ENCODE data around the gene KMT5C.

KMT5C gene

GRCh38 chr19:55339105-55339888 is at the start of gene KMT5C:
TSS of gene KMT5C (plus strand) at chr19:55339876. CDS start at chr19:55341937, 2,061 bp downstream.
- Histone ChIP-seq H3K27me3 (ENCODE audit: control insufficient read depth, insufficient read depth, low read length) (no peaks in the 10 kb centered on the region), H3K4me3 (ENCODE audit: low read length) (peak within 1 kb of the TSS; percentile 92), H3K4me1 (ENCODE audit: control insufficient read depth, insufficient read depth, low read length) (peaks cover 2% of the 10 kb centered on the region), H3K36me3 (ENCODE audit: control insufficient read depth, insufficient read depth, low read length) (peaks cover 10% of the 10 kb centered on the region), H3K9ac (ENCODE audit: low read length) (peak within 1 kb of the TSS; percentile 96), H3K27ac (ENCODE audit: low read depth, low read length) (peak within 1 kb of the TSS; percentile 95)

GRCh38 chr19:55297267-55297666 is 42.4 kb upstream of the KMT5C start:
- Histone ChIP-seq H3K27me3 (ENCODE audit: control insufficient read depth, insufficient read depth, low read length) (no peaks in the 10 kb centered on the region), H3K36me3 (ENCODE audit: control insufficient read depth, insufficient read depth, low read length) (peaks cover 2% of the 10 kb centered on the region), H3K4me1 (ENCODE audit: control insufficient read depth, insufficient read depth, low read length) (no peaks in the 10 kb centered on the region), H3K9ac (ENCODE audit: low read length) (no peak overlapping the region), H3K27ac (ENCODE audit: low read depth, low read length) (no peak overlapping the region), H3K4me3 (ENCODE audit: low read length) (no peak overlapping the region)

DNA sequence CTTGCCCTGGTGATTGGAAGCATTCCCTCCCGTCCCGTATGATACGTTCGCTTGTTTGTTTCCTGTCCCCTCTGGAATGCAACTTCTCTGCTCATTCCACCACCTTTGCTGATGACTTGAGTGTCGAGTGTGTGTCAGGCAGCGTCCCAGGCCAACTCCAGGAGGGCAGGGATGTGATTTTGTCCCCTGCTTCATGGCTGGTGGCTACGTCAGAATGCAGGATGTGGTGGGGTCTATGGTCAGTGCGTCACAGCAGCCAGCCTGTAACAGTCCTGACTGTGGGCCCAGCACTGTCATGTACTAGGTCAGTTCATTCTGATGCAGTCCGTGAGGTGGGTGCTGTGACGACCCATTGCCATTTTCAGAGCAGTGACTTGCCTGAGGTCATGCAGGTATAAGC is 39.7 kb upstream of the KMT5C start:
- no peaks in the 10 kb centered on the region for H3K27me3 ChIP-seq (ENCODE audit: control insufficient read depth, insufficient read depth, low read length)
- H3K27ac ChIP-seq (ENCODE audit: low read depth, low read length), result no peak overlapping the region
- peaks cover 2% of the 10 kb centered on the region for H3K36me3 ChIP-seq (ENCODE audit: control insufficient read depth, insufficient read depth, low read length)
- H3K4me1 ChIP-seq (ENCODE audit: control insufficient read depth, insufficient read depth, low read length), result no peaks in the 10 kb centered on the region
- H3K4me3 ChIP-seq (ENCODE audit: low read length), result no peak overlapping the region
- no peak overlapping the region for H3K9ac ChIP-seq (ENCODE audit: low read length)

- peaks cover 2% of the 10 kb centered on the region for H3K36me3 ChIP-seq (ENCODE audit: control insufficient read depth, insufficient read depth, low read length)
- H3K4me1 ChIP-seq (ENCODE audit: control insufficient read depth, insufficient read depth, low read length), result no peaks in the 10 kb centered on the region
- no peaks in the 10 kb centered on the region for H3K27me3 ChIP-seq (ENCODE audit: control insufficient read depth, insufficient read depth, low read length)
- H3K4me3 ChIP-seq (ENCODE audit: low read length), result no peak overlapping the region
- H3K9ac ChIP-seq (ENCODE audit: low read length), result no peak overlapping the region
- no peak overlapping the region for H3K27ac ChIP-seq (ENCODE audit: low read depth, low read length)
Measured at GRCh38 chr19:55300886-55301458, 38.7 kb upstream of the KMT5C start.

- Histone ChIP-seq H3K4me1 (ENCODE audit: control insufficient read depth, insufficient read depth, low read length) (no peaks in the 10 kb centered on the region), H3K36me3 (ENCODE audit: control insufficient read depth, insufficient read depth, low read length) (peaks cover 3% of the 10 kb centered on the region), H3K27me3 (ENCODE audit: control insufficient read depth, insufficient read depth, low read length) (no peaks in the 10 kb centered on the region), H3K9ac (ENCODE audit: low read length) (no peak overlapping the region), H3K27ac (ENCODE audit: low read depth, low read length) (no peak overlapping the region), H3K4me3 (ENCODE audit: low read length) (peak overlapping the region; percentile 41)
Measured at GRCh38 chr19:55301459-55302317, 38.0 kb upstream of the KMT5C start.

GRCh38 chr19:55302318-55302703 is 37.4 kb upstream of the KMT5C start:
- Histone ChIP-seq H3K36me3 (ENCODE audit: control insufficient read depth, insufficient read depth, low read length) (peaks cover 5% of the 10 kb centered on the region), H3K4me1 (ENCODE audit: control insufficient read depth, insufficient read depth, low read length) (no peaks in the 10 kb centered on the region), H3K9ac (ENCODE audit: low read length) (no peak overlapping the region), H3K27me3 (ENCODE audit: control insufficient read depth, insufficient read depth, low read length) (no peaks in the 10 kb centered on the region), H3K27ac (ENCODE audit: low read depth, low read length) (no peak overlapping the region), H3K4me3 (ENCODE audit: low read length) (peak overlapping the region; percentile 37)

DNA sequence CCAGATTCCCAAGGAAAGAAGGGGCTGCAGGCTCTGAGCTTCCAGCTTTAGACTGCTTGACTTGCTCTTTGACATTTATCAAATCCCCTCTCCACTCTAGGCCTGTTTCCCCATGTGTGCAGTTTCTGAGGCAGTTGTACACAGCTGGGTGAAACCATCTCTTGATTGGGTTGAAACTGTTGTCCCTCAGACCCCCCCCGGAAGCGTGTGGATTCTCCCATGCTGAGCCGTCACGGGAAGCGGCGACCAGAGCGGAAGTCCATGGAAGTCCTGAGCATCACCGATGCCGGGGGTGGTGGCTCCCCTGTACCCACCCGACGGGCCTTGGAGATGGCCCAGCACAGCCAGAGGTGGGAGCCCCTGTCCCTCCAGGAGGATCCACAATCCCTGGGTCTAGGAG is 36.2 kb upstream of the KMT5C start:
- Histone ChIP-seq H3K4me3 (ENCODE audit: low read length) (no peak overlapping the region), H3K27me3 (ENCODE audit: control insufficient read depth, insufficient read depth, low read length) (no peaks in the 10 kb centered on the region), H3K27ac (ENCODE audit: low read depth, low read length) (no peak overlapping the region), H3K9ac (ENCODE audit: low read length) (no peak overlapping the region), H3K36me3 (ENCODE audit: control insufficient read depth, insufficient read depth, low read length) (peaks cover 5% of the 10 kb centered on the region), H3K4me1 (ENCODE audit: control insufficient read depth, insufficient read depth, low read length) (no peaks in the 10 kb centered on the region)

DNA sequence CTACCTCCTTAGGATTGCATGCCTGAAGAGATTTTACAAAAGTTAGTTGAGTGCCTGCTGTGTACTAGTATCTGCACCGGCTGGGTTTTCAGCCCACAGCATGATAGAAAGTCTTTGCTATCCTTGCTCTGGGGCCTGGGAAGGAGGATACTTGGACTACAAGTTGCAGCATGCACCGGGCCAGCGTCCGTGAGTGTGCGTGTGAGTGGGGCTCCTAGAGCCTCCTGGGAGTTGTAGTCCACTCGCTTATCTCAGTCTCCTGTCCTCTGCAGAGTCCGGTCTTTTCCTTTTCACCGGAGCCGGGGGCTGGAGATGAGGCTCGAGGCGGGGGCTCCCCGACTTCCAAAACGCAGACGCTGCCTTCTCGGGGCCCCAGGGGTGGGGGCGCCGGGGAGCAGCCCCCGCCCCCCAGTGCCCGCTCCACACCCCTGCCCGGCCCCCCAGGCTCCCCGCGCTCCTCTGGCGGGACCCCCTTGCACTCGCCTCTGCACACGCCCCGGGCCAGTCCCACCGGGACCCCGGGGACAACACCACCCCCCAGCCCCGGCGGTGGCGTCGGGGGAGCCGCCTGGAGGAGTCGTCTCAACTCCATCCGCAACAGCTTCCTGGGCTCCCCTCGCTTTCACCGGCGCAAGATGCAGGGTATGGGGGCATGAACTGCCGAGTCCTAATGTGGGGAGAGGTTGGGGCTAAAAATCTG is 35.2 kb upstream of the KMT5C start:
- no peak overlapping the region for H3K27ac ChIP-seq (ENCODE audit: low read depth, low read length)
- no peaks in the 10 kb centered on the region for H3K27me3 ChIP-seq (ENCODE audit: control insufficient read depth, insufficient read depth, low read length)
- H3K36me3 ChIP-seq (ENCODE audit: control insufficient read depth, insufficient read depth, low read length), result peaks cover 5% of the 10 kb centered on the region
- no peak overlapping the region for H3K9ac ChIP-seq (ENCODE audit: low read length)
- no peaks in the 10 kb centered on the region for H3K4me1 ChIP-seq (ENCODE audit: control insufficient read depth, insufficient read depth, low read length)
- H3K4me3 ChIP-seq (ENCODE audit: low read length), result no peak overlapping the region

DNA sequence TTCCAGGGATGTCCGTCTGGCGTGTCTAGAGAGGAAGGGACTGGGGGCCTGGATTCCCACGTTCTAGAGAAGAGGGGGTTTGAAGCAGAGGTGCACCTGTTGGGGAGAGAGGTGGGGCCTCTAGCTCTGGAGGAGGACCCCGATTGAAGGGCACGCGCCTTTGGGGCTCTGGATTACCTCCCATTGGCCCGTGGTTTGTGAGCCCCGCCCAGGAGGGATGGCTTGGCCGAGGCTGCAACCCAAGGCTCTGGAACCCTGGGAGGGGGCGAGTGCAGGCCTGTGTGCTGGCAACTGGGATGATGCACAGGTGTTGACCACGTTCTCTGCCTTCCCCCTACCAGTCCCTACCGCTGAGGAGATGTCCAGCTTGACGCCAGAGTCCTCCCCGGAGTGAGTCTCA is 34.7 kb upstream of the KMT5C start:
- H3K4me1 ChIP-seq (ENCODE audit: control insufficient read depth, insufficient read depth, low read length), result no peaks in the 10 kb centered on the region
- H3K4me3 ChIP-seq (ENCODE audit: low read length), result no peak overlapping the region
- peaks cover 3% of the 10 kb centered on the region for H3K36me3 ChIP-seq (ENCODE audit: control insufficient read depth, insufficient read depth, low read length)

GRCh38 chr19:55305491-55305890 is 34.2 kb upstream of the KMT5C start:
- Histone ChIP-seq H3K36me3 (ENCODE audit: control insufficient read depth, insufficient read depth, low read length) (peaks cover 2% of the 10 kb centered on the region), H3K4me1 (ENCODE audit: control insufficient read depth, insufficient read depth, low read length) (no peaks in the 10 kb centered on the region), H3K9ac (ENCODE audit: low read length) (no peak overlapping the region), H3K4me3 (ENCODE audit: low read length) (no peak overlapping the region), H3K27me3 (ENCODE audit: control insufficient read depth, insufficient read depth, low read length) (no peaks in the 10 kb centered on the region), H3K27ac (ENCODE audit: low read depth, low read length) (no peak overlapping the region)

More for the DNA sequence above, 34.7 kb upstream of the KMT5C start:
- H3K9ac ChIP-seq (ENCODE audit: low read length), result no peak overlapping the region
- H3K27ac ChIP-seq (ENCODE audit: low read depth, low read length), result no peak overlapping the region
- H3K27me3 ChIP-seq (ENCODE audit: control insufficient read depth, insufficient read depth, low read length), result no peaks in the 10 kb centered on the region

DNA sequence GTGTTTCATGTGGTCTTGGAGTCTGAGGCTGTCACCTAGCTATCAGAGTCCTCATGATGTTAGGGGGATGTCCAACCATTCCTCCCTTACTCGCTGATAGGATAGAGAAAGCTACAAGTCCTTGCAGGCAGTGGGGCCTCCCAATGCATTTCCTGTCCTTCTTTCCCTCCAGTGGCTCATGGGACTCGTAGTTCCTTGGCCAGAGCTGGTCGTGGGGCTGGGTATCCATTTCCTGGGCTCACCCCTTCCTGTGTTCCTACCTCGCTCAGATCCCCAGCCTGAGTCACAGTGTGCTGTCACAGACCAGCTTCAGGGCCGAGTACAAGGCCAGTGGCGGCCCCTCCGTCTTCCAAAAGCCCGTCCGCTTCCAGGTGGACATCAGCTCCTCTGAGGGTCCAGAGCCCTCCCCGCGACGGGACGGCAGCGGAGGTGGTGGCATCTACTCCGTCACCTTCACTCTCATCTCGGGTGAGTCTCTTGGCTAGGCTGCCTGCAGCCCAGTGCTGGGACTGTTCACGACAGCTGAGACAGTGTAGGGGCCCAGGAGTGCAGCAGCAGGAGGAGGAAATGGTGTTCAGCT is 33.6 kb upstream of the KMT5C start:
- Histone ChIP-seq H3K9ac (ENCODE audit: low read length) (no peak overlapping the region), H3K4me1 (ENCODE audit: control insufficient read depth, insufficient read depth, low read length) (no peaks in the 10 kb centered on the region), H3K4me3 (ENCODE audit: low read length) (no peak overlapping the region), H3K27me3 (ENCODE audit: control insufficient read depth, insufficient read depth, low read length) (no peaks in the 10 kb centered on the region), H3K27ac (ENCODE audit: low read depth, low read length) (no peak overlapping the region), H3K36me3 (ENCODE audit: control insufficient read depth, insufficient read depth, low read length) (peaks cover 2% of the 10 kb centered on the region)

DNA sequence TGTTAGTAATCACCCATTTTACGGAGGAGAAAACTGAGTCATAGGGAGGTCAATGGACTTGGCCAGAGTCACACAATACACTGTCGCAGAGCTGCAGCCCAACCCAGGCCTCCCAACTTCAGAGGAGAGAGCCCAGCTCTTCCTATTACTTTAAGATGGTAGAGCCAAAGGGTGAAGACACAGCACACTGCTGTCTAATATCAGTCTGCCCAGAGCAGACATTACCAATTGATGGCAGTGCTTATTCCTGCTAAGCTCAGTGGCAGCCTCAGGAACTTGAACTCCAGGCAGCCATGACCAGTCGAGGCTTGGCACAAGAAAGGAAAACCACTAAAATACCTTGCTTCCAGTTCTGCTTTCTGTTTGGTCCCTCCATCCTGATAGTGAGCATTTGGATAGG is 33.0 kb upstream of the KMT5C start:
- peaks cover 2% of the 10 kb centered on the region for H3K36me3 ChIP-seq (ENCODE audit: control insufficient read depth, insufficient read depth, low read length)
- no peak overlapping the region for H3K4me3 ChIP-seq (ENCODE audit: low read length)
- H3K27ac ChIP-seq (ENCODE audit: low read depth, low read length), result no peak overlapping the region
- no peaks in the 10 kb centered on the region for H3K27me3 ChIP-seq (ENCODE audit: control insufficient read depth, insufficient read depth, low read length)
- no peaks in the 10 kb centered on the region for H3K4me1 ChIP-seq (ENCODE audit: control insufficient read depth, insufficient read depth, low read length)
- no peak overlapping the region for H3K9ac ChIP-seq (ENCODE audit: low read length)

Measured in rectal smooth muscle tissue (tissue), 1 donor.